NCI-H82 treated with DMSO at 0.1 percent for 48 hours (cell line): ENCODE data around the gene TEDC2.
"Not testable (repeated sequence)": the region's sequence is repeated elsewhere in the genome, so short reads cannot be mapped to it uniquely, and the experiment has no call there.

Experiments used
- DNase-seq: peaks from one replicate; lab custom pipeline; 2025; ENCODE audit not compliant: unreplicated experiment; lab: John Stamatoyannopoulos, UW

Gene TEDC2

DNA sequence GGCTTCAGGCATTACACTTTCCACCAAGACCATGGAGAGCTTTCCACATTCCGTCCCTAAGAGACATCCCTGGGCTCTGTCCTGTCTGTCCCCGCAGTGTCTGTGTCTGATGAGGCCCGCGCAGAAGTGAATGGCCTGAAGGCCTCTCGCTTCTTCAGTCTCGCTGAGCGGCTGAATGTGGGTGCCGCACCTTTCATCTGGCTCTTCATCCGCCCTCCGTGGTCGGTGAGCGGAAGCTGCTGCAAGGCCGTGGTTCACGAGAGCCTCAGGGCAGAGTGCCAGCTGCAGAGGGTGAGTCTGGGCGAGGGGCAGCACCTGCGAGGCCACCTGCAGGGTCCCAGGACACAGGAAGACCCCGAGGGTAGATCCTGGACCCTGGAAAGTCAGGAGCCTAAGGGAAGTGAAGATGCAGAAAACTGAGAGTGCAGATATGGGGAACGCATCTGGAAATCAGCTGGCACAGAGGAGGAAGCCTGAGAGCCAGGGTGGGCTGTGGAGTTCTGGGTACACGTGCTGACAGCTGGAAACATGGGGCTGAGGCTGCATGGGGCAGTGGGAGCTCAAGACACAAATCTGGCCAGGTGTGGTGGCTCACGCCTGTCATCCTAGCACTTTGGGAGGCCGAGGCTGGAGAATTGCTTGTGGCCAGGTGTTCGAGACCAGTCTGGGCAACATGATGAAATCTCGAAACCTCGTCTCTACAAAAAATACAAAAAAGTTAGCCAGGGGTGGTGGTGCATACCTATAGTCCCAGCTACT lies 22.7 kb upstream of the TEDC2 start:
- no peak for DNase-seq

- DNase-seq = no peak
Measured at GRCh38 chr16:2438121-2438520, 21.8 kb upstream of the TEDC2 start.

- DNase-seq = no peak
Measured at GRCh38 chr16:2439598-2439997, 20.3 kb upstream of the TEDC2 start.

GRCh38 chr16:2441143-2441804 lies 18.6 kb upstream of the TEDC2 start:
- DNase-seq = not testable (repeated sequence)

- DNase-seq = no peak
Measured at GRCh38 chr16:2443555-2443954, 16.4 kb upstream of the TEDC2 start.

- no peak for DNase-seq
Measured at GRCh38 chr16:2447920-2448583, 11.9 kb upstream of the TEDC2 start.

DNA sequence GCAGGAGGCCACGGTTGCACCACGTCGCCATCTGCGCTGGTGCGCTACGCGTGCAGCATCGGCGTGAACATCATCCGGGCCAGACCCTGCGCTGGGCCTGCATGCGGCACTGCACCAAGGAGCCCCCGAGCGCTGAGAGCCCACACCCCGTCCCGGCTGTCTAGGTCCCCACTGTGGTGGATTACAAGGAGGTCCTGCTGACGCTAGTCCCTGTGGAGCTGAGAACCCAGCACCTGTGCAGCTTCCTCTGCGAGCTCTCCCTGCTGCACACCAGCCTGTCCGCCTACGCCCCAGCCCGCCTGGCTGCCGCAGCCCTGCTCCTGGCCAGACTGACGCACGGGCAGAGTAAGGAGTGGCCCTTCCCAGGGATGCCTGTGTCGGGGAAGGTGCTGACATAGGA lies 10.8 kb upstream of the TEDC2 start:
- no peak for DNase-seq

- DNase-seq = no peak
Measured at GRCh38 chr16:2450535-2450934, 9.4 kb upstream of the TEDC2 start.

GRCh38 chr16:2450975-2451381 lies 8.9 kb upstream of the TEDC2 start:
- DNase-seq = no peak

DNA sequence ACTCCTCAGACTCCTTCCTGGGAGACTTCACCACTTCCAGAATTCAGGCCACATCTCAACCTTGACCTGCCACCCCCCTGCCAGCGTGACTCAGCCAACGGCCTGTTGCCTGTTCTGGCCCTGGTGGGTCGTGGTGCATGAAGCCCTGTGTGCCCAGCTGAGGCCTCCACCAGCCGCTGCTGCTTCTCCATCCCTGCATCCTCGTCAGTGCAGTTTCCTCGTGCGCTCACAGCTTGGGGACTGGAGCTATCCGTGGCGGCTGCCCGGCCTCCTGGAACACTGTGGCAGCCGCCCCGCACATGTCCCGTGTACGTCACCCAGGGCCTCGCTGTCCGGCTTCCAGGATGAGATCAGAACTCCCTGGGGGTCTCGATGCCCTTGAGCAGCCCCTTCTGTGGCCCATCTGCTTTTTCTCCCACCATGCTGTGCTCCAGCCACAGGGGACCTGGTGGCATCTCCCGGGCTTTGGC lies 8.0 kb upstream of the TEDC2 start:
- no peak for DNase-seq

DNA sequence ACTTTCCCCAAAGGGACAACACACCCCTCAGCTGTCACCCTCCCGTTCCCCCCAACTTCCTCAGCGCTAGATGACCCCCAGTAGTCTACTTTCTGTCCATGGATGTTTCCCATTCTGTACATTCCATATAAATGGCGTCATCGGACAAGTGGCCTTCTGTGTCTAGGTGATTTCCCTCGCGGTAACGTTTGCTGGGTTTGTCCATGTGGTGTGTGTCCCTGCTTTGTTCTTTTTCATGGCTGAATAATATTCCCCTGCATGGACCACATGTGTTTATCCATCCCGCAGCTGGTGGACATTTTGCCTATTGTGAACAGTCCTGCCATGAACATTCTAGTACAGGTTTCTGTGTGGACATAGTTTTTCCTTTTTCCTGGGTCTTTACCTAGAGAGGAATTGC lies 7.3 kb upstream of the TEDC2 start:
- no peak for DNase-seq

GRCh38 chr16:2455081-2455845 lies 4.6 kb upstream of the TEDC2 start:
- no peak for DNase-seq

DNA sequence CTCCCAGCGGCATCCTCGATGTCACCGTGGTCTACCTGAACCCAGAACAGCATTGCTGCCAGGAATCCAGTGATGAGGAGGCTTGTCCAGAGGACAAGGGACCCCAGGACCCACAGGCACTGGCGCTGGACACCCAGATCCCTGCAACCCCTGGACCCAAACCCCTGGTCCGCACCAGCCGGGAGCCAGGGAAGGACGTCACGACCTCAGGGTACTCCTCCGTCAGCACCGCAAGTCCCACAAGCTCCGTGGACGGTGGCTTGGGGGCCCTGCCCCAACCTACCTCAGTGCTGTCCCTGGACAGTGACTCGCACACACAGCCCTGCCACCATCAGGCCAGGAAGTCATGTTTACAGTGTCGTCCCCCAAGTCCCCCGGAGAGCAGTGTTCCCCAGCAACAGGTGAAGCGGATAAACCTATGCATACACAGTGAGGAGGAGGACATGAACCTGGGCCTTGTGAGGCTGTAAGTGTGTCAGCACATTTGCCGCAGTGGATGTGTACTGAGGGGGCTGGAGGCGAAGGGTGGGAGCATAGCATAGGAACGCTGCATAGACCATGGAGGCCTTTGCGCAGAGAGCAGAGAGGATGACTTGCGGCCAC lies 3.3 kb upstream of the TEDC2 start:
- no peak for DNase-seq

GRCh38 chr16:2457267-2457666 lies 2.6 kb upstream of the TEDC2 start:
- DNase-seq = no peak

GRCh38 chr16:2457946-2458345 lies 2.0 kb upstream of the TEDC2 start:
- DNase-seq = no peak

DNA sequence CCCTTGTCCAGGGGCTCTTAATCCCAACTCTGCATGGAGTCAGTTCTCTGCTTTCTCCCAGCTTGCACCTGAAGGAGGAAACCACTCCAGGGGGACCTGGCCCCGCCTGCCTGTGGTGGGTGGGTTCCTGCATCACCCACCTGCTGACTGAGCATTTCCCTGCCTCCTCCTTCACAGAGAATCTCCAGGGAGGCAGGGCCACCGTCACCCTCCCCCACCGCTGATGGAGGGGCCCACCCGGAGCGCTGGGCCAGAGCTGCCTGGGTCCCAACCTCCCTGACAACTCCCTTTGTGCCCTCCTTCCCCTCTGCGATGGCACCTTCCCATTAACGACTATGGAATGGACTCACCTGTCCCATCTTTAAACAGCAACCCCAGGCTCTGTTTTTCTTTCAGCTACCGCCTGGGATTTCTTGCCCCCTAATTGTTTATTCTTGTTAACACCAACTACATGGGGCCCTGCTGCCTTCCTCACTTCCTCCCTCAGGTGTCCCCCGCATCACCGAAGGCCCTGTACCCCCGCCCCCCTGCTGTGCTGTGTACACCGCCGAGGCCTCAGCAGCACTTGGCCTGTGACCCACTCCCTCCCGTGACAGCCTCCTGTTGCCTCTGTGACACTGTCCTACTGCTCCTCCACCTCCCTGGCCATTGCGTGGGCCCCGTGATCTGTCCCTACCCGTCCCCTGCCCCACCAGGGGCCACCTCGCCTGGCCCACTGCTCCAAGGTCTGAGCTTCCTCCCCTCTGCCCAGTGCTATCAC lies 842 bp upstream of the TEDC2 start:
- no peak for DNase-seq

GRCh38 chr16:2460391-2460713 lies 443 bp downstream of the TEDC2 start:
- no peak for DNase-seq

DNA sequence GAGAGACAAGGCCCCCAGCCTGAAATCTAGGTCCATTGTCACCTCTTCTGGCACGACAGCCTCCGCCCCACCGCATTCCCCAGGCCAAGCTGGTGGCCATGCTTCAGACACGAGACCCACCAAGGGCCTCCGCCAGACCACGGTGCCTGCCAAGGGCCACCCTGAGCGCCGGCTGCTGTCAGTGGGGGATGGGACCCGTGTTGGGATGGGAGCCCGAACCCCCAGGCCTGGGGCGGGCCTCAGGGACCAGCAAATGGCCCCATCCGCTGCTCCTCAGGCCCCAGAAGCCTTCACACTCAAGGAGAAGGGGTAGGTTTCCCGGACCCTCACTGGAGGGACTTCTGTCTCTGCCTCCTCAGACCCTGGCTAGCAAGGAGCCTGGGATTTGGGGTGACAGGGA lies 1.0 kb downstream of the TEDC2 start:
- no peak for DNase-seq

GRCh38 chr16:2462031-2462866 lies 2.3 kb downstream of the TEDC2 start:
- DNase-seq = no peak

DNA sequence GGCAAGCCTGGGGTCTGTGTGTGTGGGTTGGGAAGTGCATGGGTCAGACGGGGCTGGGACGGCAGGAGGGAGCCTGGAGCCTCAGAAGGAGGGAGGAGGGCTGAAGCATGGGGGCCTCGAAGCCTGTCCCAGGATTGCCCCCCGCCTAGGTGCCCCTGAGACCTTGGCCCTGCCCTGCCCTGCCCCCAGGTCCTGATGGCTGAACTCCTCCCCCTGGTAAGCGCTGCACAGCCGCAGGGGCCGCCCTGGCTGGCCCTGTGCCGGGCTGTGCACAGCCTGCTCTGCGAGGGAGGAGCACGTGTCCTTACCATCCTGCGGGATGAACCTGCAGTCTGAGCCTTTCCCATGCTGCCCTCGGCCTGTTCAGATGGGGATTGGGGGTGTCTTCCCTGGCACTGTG lies 4.4 kb downstream of the TEDC2 start:
- no peak for DNase-seq
